Liver (tissue), 3 donors: ENCODE data around the gene C22orf31.

Source experiments
- CTCF ChIP-seq: fragments of 150-350 bp; IDR thresholded peaks from 2 replicates; pipeline ENCODE4 v1.5.1; 2017; ENCODE audit warnings: improper control_type of control experiment, low read depth, low read length; ENCODE audit not compliant: missing input control
- GABPA ChIP-seq, 2 donors: IDR thresholded peaks in 1 of 2; conservative IDR thresholded peaks in 1 of 2; 2 replicates each; pipeline ENCODE4 v1.6.1; 2016; ENCODE audit warnings: antibody characterized with exemption in 2 of 2, mild to moderate bottlenecking in 1 of 2, moderate library complexity in 1 of 2
- SP1 ChIP-seq: IDR thresholded peaks from 2 replicates; pipeline ENCODE4 v1.6.1; 2018; ENCODE audit warnings: antibody characterized with exemption, mild to moderate bottlenecking
- YY1 ChIP-seq: IDR thresholded peaks from 2 replicates; pipeline ENCODE4 v1.6.1; 2016; ENCODE audit warnings: antibody characterized with exemption, mild to moderate bottlenecking
- TF ChIP-seq, protein P1 (sequence below): IDR thresholded peaks from 2 replicates; pipeline ENCODE4 v1.6.1; 2016; ENCODE audit warnings: antibody characterized with exemption, mild to moderate bottlenecking
- donor health status: healthy.
- donor health status: healthy.

- TF ChIP-seq CTCF (no peak), YY1 (no peak), SP1 (no peak), GABPA (IDR thresholded peaks at IDR 0.05 in 1 of 2, conservative IDR thresholded peaks at IDR 0.05 in 1 of 2) (no peak)
- TF ChIP-seq, protein P1, sequence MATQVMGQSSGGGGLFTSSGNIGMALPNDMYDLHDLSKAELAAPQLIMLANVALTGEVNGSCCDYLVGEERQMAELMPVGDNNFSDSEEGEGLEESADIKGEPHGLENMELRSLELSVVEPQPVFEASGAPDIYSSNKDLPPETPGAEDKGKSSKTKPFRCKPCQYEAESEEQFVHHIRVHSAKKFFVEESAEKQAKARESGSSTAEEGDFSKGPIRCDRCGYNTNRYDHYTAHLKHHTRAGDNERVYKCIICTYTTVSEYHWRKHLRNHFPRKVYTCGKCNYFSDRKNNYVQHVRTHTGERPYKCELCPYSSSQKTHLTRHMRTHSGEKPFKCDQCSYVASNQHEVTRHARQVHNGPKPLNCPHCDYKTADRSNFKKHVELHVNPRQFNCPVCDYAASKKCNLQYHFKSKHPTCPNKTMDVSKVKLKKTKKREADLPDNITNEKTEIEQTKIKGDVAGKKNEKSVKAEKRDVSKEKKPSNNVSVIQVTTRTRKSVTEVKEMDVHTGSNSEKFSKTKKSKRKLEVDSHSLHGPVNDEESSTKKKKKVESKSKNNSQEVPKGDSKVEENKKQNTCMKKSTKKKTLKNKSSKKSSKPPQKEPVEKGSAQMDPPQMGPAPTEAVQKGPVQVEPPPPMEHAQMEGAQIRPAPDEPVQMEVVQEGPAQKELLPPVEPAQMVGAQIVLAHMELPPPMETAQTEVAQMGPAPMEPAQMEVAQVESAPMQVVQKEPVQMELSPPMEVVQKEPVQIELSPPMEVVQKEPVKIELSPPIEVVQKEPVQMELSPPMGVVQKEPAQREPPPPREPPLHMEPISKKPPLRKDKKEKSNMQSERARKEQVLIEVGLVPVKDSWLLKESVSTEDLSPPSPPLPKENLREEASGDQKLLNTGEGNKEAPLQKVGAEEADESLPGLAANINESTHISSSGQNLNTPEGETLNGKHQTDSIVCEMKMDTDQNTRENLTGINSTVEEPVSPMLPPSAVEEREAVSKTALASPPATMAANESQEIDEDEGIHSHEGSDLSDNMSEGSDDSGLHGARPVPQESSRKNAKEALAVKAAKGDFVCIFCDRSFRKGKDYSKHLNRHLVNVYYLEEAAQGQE, result no peak
Observed at GRCh38 chr22:29080106-29080975, 18.7 kb upstream of the C22orf31 start.
